Measurements from ENCODE around the gene MCF2L2.

- TF ChIP-seq CTCF (conservative IDR thresholded peaks at IDR 0.05; ENCODE audit: low read depth in 2 of 2) = peak in 1 of 2 experiments; percentile 37; a peak in 2 of 4 replicates
- TF ChIP-seq EZH2phosphoT487 (IDR thresholded peaks at IDR 0.05; ENCODE audit: unreplicated experiment) = no peak
- TF ChIP-seq STAT1 (IDR thresholded peaks at IDR 0.05; ENCODE audit: unreplicated experiment) = no peak
- TF ChIP-seq ZNF114 (CRISPR knock-in tag; IDR thresholded peaks at IDR 0.05) = no peak
- no peak for TF ChIP-seq POLR2AphosphoS5 (IDR thresholded peaks at IDR 0.05; ENCODE audit: low read depth)
- no peak for TF ChIP-seq JUNB (IDR thresholded peaks at IDR 0.05; ENCODE audit: unreplicated experiment)
- no peak for TF ChIP-seq REST (IDR thresholded peaks at IDR 0.05; ENCODE audit: unreplicated experiment)
- TF ChIP-seq EZH2 (IDR thresholded peaks at IDR 0.05; ENCODE audit: low read depth, unreplicated experiment) = no peak
- no peak for TF ChIP-seq ETS1 (IDR thresholded peaks at IDR 0.05)
- no peak for TF ChIP-seq CREB1 (CRISPR knock-in tag; IDR thresholded peaks at IDR 0.05; ENCODE audit: low read depth)
- no peak for TF ChIP-seq ZNF331 (CRISPR knock-in tag; IDR thresholded peaks at IDR 0.05; ENCODE audit: low read depth)
Observed at GRCh38 chr3:183159333-183159732, 269.1 kb downstream of the MCF2L2 start.

Measured in GM23338 (cell line).